K562 (cell line): ENCODE measurements around the gene FUT2. TPM values are rescaled to one million over a fixed set of nuclear protein-coding genes. Genes with fewer than 3 reads are reported as not detected.

ENCODE experiments used
- BRCA1 ChIP-seq, 2 experiments: fragments of 450-650 bp in 1 of 2; sonication (generic) in 1 of 2; formaldehyde crosslinking in 1 of 2; IDR thresholded peaks; 2 replicates each; pipeline versions ENCODE4 v1.5.0 to v1.6.1; 2017 to 2020; ENCODE audit warnings: mild to moderate bottlenecking in 1 of 2, missing genetic modification reagents in 1 of 2
- CHD2 ChIP-seq: IDR thresholded peaks from 2 replicates; pipeline ENCODE4 v1.6.1; 2011; ENCODE audit warnings: low read depth, low read length
- CREB1 ChIP-seq, 2 experiments: sonication (generic) in 1 of 2; formaldehyde crosslinking in 1 of 2; IDR thresholded peaks; 2 replicates each; pipeline versions ENCODE4 v1.6.1 to v1.8.0; 2012 to 2022; ENCODE audit warnings: inconsistent platforms in 1 of 2, mild to moderate bottlenecking in 1 of 2, missing genetic modification reagents in 1 of 2, moderate library complexity in 1 of 2
- CUX1 ChIP-seq: fragments of 200-800 bp; sonication (Bioruptor generic); IDR thresholded peaks from 2 replicates; pipeline ENCODE4 v1.6.1; 2016; ENCODE audit warnings: missing genetic modification characterization, missing compliant biosample characterization
- FUS ChIP-seq: fragments of 200-400 bp; formaldehyde crosslinking; optimal IDR thresholded peaks from 2 replicates; pipeline ENCODE3; 2017; ENCODE audit warnings: low read depth, low read length
- NKRF ChIP-seq: fragments of 450-650 bp; IDR thresholded peaks from 2 replicates; pipeline ENCODE4 v1.6.1; 2016; ENCODE audit warnings: borderline replicate concordance
- NR2F6 ChIP-seq: fragments of 450-650 bp; formaldehyde crosslinking; IDR thresholded peaks from 2 replicates; pipeline ENCODE4 v1.4.0; 2020; ENCODE audit warnings: mild to moderate bottlenecking
- PRPF4 ChIP-seq: fragments of 200-400 bp; formaldehyde crosslinking; IDR thresholded peaks from one replicate; pipeline ENCODE4 v1.6.1; 2017; ENCODE audit warnings: low read length, low read depth, mild to moderate bottlenecking; ENCODE audit not compliant: insufficient read depth, poor library complexity, severe bottlenecking
- RBM15 ChIP-seq: fragments of 200-400 bp; formaldehyde crosslinking; IDR thresholded peaks from 2 replicates; pipeline ENCODE4 v1.6.1; 2018; ENCODE audit warnings: mild to moderate bottlenecking, low read length, moderate library complexity; ENCODE audit not compliant: insufficient read depth
- RFX5 ChIP-seq: IDR thresholded peaks from 2 replicates; pipeline ENCODE4 v1.6.1; 2011; ENCODE audit warnings: low read depth, mild to moderate bottlenecking, improper control_type of control experiment, low read length
- SPI1 ChIP-seq: IDR thresholded peaks from 2 replicates; pipeline ENCODE4 v1.6.1; 2011; ENCODE audit warnings: low read depth, low read length, control low read depth, borderline replicate concordance
- TAF1 ChIP-seq: IDR thresholded peaks from 2 replicates; pipeline ENCODE4 v1.6.1; 2011; ENCODE audit warnings: mild to moderate bottlenecking, low read length, moderate library complexity; ENCODE audit not compliant: insufficient read depth, control insufficient read depth, severe bottlenecking; ENCODE audit errors: extremely low read depth
- USF1 ChIP-seq: sonication (generic); formaldehyde crosslinking; IDR thresholded peaks from 2 replicates; pipeline ENCODE4 v1.9.0; 2022; ENCODE audit warnings: mild to moderate bottlenecking, missing genetic modification reagents
- ZBTB7A ChIP-seq: IDR thresholded peaks from 2 replicates; pipeline ENCODE4 v1.6.1; 2011; ENCODE audit warnings: low read depth, mild to moderate bottlenecking, low read length, moderate library complexity, borderline replicate concordance; ENCODE audit not compliant: control insufficient read depth
- polyA plus RNA-seq, 8 experiments: library from polyadenylated mRNA; depleted of rRNA in 4 of 8; stranded (reverse) in 5 of 8; unstranded in 3 of 8; fragments of >200 nt; fragmentation: Nextera tagmentation in 2 of 8; fragmentation: Illumina TruSeq in 1 of 8; extraction: Ambion mirVana in 2 of 8; extraction: Trizol in 1 of 8; gene quantifications; 2 replicates each; pipeline versions ENCODE4 v1.2.1 to v1.2.3, GENCODE V29; 2011 to 2014; ENCODE audit warnings: inconsistent platforms in 1 of 8, missing spikeins in 1 of 8
- total RNA-seq, 7 experiments: library from RNA; depleted of rRNA in 6 of 7; stranded (reverse); fragments of >200 nt in 6 of 7; fragmentation: Illumina TruSeq in 2 of 7; extraction: Trizol in 2 of 7; gene quantifications; 2 replicates each; pipeline versions ENCODE4 v1.2.1 to v1.2.3, GENCODE V29; 2011 to 2021; ENCODE audit warnings: low replicate concordance in 1 of 7
- TF ChIP-seq, protein P1 (sequence below): fragments of 200-400 bp; formaldehyde crosslinking; IDR thresholded peaks from 2 replicates; pipeline ENCODE4 v1.6.1; 2017; ENCODE audit warnings: mild to moderate bottlenecking, low read depth, low read length, moderate library complexity

The FUT2 gene
- total and polyA plus RNA-seq, 9 of the 15 experiments (the other 6 are each of a cell fraction or from before 2014, with no cell fraction given), result 0.03 to 0.04 TPM; not detected in 7

- TF ChIP-seq TAF1, result peak; percentile 6
- TF ChIP-seq CHD2, result no peak
- no peak for TF ChIP-seq BRCA1 (IDR thresholded peaks at IDR 0.05)
- no peak for TF ChIP-seq BRCA1 (CRISPR knock-in tag; IDR thresholded peaks at IDR 0.05)
- no peak for TF ChIP-seq RFX5
- TF ChIP-seq, protein P1, sequence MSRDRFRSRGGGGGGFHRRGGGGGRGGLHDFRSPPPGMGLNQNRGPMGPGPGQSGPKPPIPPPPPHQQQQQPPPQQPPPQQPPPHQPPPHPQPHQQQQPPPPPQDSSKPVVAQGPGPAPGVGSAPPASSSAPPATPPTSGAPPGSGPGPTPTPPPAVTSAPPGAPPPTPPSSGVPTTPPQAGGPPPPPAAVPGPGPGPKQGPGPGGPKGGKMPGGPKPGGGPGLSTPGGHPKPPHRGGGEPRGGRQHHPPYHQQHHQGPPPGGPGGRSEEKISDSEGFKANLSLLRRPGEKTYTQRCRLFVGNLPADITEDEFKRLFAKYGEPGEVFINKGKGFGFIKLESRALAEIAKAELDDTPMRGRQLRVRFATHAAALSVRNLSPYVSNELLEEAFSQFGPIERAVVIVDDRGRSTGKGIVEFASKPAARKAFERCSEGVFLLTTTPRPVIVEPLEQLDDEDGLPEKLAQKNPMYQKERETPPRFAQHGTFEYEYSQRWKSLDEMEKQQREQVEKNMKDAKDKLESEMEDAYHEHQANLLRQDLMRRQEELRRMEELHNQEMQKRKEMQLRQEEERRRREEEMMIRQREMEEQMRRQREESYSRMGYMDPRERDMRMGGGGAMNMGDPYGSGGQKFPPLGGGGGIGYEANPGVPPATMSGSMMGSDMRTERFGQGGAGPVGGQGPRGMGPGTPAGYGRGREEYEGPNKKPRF, result no peak
- no peak for TF ChIP-seq SPI1
- no peak for TF ChIP-seq PRPF4
- no peak for TF ChIP-seq NR2F6 (CRISPR knock-in tag)
- TF ChIP-seq FUS, result peak; percentile 65
- TF ChIP-seq ZBTB7A, result peak; percentile 63; the same call in 1 of the 2 replicates
- no peak for TF ChIP-seq CUX1
- peak; percentile 57; the same call in 1 of the 2 replicates for TF ChIP-seq NKRF
- TF ChIP-seq RBM15, result no peak
- TF ChIP-seq USF1, result 0 out of 2 replicates have a peak, but pooled peaks have one; percentile 11
- TF ChIP-seq CREB1 (IDR thresholded peaks at IDR 0.05), result peak; percentile 48; the same call in 1 of the 2 replicates
- TF ChIP-seq CREB1 (CRISPR knock-in tag; IDR thresholded peaks at IDR 0.05), result no peak
Observed at GRCh38 chr19:48738557-48739403, 43.0 kb downstream of the FUT2 start (continued).
